ENCODE data around the gene SOS2.

- TF ChIP-seq CTCF (IDR thresholded peaks at IDR 0.05; ENCODE audit: poor library complexity, severe bottlenecking) (no peak), RAD21 (conservative IDR thresholded peaks at IDR 0.05) (no peak), POLR2AphosphoS5 (IDR thresholded peaks at IDR 0.05) (no peak), REST (IDR thresholded peaks at IDR 0.05; ENCODE audit: borderline replicate concordance) (no peak), EZH2 (IDR thresholded peaks at IDR 0.05; ENCODE audit: borderline replicate concordance, insufficient read depth, low read length, poor library complexity, severe bottlenecking) (no peak), TAF1 (IDR thresholded peaks at IDR 0.05; ENCODE audit: low read depth) (no peak), MXI1 (conservative IDR thresholded peaks at IDR 0.05; ENCODE audit: poor library complexity, severe bottlenecking) (no peak), EP300 (conservative IDR thresholded peaks at IDR 0.05; ENCODE audit: poor library complexity, severe bottlenecking) (no peak)
These were observed 130.0 kb downstream of the SOS2 start for GRCh38 chr14:50101417-50101816.

Data from neural cell (in vitro differentiated cells).